HT-29 (cell line): ENCODE measurements around the gene SRRD. TPM values are rescaled to one million over a fixed set of nuclear protein-coding genes. Genes with fewer than 3 reads are reported as not detected.

ENCODE experiments used
- total RNA-seq: library from RNA; depleted of rRNA; stranded (reverse); fragments of >200 nt; shearing (Covaris generic); gene quantifications from 2 replicates; pipeline ENCODE4 v1.2.3, GENCODE V29; 2014; rRNA removed

Gene SRRD
- total RNA-seq, 1 experiment from 2014 or later: 11.4 TPM

Other genes with a start within 250 kb of the SRRD start
- gene ASPHD2, start 54.6 kb upstream of the SRRD start, total RNA-seq: 0.16 and 0.20 TPM in 2 replicates
- 24.3 and 26.6 TPM in 2 replicates for gene HPS4, start 94 bp upstream of the SRRD start, total RNA-seq
- gene TFIP11, start 28.6 kb downstream of the SRRD start, total RNA-seq: 17.9 and 19.4 TPM in 2 replicates
- gene TPST2, start 106.3 kb downstream of the SRRD start, total RNA-seq: 13.4 and 24.2 TPM in 2 replicates
- gene CRYBB1, start 134.2 kb downstream of the SRRD start, total RNA-seq: not detected in 2 replicates
- not detected in 2 replicates for gene CRYBA4, start 138.1 kb downstream of the SRRD start, total RNA-seq
- gene MIAT, start 173.7 kb downstream of the SRRD start, total RNA-seq: 0.23 and 0.31 TPM in 2 replicates